ENCODE results near the gene ARHGAP23. TPM values are rescaled to one million over a fixed set of nuclear protein-coding genes. Genes with fewer than 3 reads are reported as not detected.

Gene ARHGAP23
- total and polyA plus RNA-seq, 10 donors = 7.5 to 250 (median 67.0) TPM

DNA sequence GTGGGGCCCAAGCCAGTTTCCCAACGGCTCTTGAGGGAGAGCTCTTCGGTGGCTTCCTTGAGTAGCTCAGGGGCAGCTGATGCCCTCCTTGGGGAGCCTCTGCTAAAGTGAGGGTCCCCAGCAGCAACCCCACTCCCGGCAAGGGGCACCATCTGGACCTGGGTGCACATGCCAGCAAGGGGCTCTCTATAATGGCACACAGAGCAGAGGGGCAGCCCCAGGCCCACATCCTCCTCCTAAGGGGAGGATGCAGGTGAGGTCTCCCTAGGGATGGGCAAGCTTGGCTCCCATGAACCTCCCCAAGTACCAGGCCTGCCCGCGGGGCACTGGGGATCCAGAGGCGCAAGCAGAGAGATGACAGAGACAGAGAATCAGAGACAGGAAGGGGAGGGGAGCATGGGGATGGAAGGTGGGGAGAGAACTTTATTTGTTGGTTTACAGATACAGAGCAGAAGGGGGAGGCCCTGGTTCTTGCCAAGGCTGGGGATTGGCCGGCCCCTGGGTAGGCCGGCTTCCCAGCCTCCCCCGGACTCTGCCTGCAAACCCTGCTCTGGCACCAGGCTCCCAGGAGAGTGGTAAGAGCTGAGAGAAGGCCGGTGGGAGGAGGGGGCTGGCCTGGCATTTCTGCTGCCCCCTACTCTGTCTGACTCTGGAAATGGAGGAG is 116.0 kb downstream of the ARHGAP23 start:
- Histone ChIP-seq H3K27ac (no peak overlapping the region), H3K4me1 (no peaks in the 10 kb centered on the region), H3K9me3 (no peaks in the 10 kb centered on the region), H3K36me3 (no peaks in the 10 kb centered on the region), H3K27me3 (replicated peaks in 1 of 7) (peaks cover 0 to 84% (median 6%) of the 10 kb centered on the region in 7 donors), H3K4me3 (no peak overlapping the region)
- DNase-seq = no peak
- intact Hi-C loops (cut with DNase I; ENCODE audit: low total_unique reads) = no loop called here
- WGBS, 5 donors = 79 to 90% (median 80%) methylated on average over 8 to 10 of the region's 10 CpGs
- TF ChIP-seq POLR2A (IDR thresholded peaks at IDR 0.05) (no peak), POLR2AphosphoS5 (IDR thresholded peaks at IDR 0.05) (no peak)
- TF ChIP-seq, protein P1, sequence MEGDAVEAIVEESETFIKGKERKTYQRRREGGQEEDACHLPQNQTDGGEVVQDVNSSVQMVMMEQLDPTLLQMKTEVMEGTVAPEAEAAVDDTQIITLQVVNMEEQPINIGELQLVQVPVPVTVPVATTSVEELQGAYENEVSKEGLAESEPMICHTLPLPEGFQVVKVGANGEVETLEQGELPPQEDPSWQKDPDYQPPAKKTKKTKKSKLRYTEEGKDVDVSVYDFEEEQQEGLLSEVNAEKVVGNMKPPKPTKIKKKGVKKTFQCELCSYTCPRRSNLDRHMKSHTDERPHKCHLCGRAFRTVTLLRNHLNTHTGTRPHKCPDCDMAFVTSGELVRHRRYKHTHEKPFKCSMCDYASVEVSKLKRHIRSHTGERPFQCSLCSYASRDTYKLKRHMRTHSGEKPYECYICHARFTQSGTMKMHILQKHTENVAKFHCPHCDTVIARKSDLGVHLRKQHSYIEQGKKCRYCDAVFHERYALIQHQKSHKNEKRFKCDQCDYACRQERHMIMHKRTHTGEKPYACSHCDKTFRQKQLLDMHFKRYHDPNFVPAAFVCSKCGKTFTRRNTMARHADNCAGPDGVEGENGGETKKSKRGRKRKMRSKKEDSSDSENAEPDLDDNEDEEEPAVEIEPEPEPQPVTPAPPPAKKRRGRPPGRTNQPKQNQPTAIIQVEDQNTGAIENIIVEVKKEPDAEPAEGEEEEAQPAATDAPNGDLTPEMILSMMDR (IDR thresholded peaks at IDR 0.05 in 8 of 11, conservative IDR thresholded peaks at IDR 0.05 in 3 of 11) = no peak

DNA sequence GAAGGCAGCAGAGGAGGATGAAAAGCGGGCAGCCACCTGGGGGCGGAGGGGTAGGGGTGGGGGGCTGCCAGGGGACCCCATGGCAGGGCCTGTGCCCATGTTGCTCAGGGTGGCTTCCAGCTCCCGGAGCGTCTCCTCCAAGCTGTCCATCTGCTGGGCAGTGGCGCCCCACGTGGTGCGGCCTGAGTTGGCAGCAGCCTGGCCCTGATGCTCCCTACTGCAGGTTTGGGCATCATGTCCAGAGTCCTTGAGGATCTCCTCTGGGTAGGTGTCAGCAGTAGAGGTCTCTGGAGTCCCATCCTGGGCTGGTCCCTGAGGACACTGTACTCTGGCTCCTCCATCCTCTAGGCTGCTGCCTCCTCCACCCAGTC is 116.6 kb downstream of the ARHGAP23 start:
- TF ChIP-seq POLR2A (IDR thresholded peaks at IDR 0.05) (no peak), POLR2AphosphoS5 (IDR thresholded peaks at IDR 0.05) (no peak)
- TF ChIP-seq, protein P1 (IDR thresholded peaks at IDR 0.05 in 8 of 11, conservative IDR thresholded peaks at IDR 0.05 in 3 of 11) = no peak
- H3K27me3 ChIP-seq (replicated peaks in 1 of 7) = peaks cover 0 to 81% (median 6%) of the 10 kb centered on the region in 7 donors
- H3K27ac ChIP-seq = no peak overlapping the region
- H3K4me3 ChIP-seq = no peak overlapping the region
- no peak for DNase-seq
- no peaks in the 10 kb centered on the region for H3K4me1 ChIP-seq
- intact Hi-C loops (cut with DNase I; ENCODE audit: low total_unique reads) = no loop called here
- 84 to 93% (median 90%) methylated on average over 3 to 7 of the region's 7 CpGs for WGBS, 5 donors
- H3K9me3 ChIP-seq = no peaks in the 10 kb centered on the region
- H3K36me3 ChIP-seq = no peaks in the 10 kb centered on the region

DNA sequence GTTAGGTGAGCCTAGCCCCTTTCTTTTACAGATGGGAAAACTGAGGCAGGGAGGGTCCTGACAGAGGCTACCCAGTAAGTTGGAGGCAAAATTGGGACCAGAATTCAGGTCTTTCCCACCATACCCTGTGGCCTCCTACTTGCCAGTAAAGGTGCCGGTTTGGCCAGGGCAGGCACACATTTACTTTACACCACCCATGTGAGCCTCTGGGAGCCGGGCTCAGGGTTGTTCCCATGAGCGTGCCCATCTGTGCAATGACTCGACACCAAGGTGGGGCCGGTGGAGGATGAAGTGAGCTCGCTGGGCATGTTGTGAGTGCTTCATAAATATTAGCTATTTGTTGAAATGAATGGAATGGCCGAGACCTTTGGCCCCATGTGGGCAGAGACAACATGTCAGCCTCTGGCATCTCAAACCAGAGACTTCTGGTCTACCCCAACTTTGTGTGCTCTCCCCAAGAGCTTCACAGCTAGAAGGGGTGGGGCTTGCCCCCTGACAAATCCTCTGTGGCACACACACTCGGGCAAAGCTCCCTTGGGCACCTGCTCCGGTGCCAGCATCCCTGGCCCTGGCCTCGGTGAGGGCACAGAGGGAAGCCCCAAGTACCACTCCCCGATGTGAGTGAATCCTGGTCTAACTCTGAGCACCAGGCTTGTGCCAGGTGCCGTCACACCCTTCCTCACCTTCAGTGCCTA is 117.4 kb downstream of the ARHGAP23 start:
- 72 to 89% (median 86%) methylated on average over 11 to 12 of the region's 12 CpGs for WGBS, 5 donors
- TF ChIP-seq POLR2A (IDR thresholded peaks at IDR 0.05) = no peak
- TF ChIP-seq, protein P1 (IDR thresholded peaks at IDR 0.05 in 8 of 11, conservative IDR thresholded peaks at IDR 0.05 in 3 of 11) = no peak
- TF ChIP-seq POLR2AphosphoS5 (IDR thresholded peaks at IDR 0.05) = no peak
- Histone ChIP-seq H3K4me1 (no peaks in the 10 kb centered on the region), H3K9me3 (no peaks in the 10 kb centered on the region), H3K27me3 (replicated peaks in 1 of 7) (peaks cover 0 to 77% (median 6%) of the 10 kb centered on the region in 7 donors), H3K4me3 (no peak overlapping the region), H3K36me3 (no peaks in the 10 kb centered on the region), H3K27ac (no peak overlapping the region)
- intact Hi-C loops (cut with DNase I; ENCODE audit: low total_unique reads) = no loop called here
- DNase-seq = no peak

DNA sequence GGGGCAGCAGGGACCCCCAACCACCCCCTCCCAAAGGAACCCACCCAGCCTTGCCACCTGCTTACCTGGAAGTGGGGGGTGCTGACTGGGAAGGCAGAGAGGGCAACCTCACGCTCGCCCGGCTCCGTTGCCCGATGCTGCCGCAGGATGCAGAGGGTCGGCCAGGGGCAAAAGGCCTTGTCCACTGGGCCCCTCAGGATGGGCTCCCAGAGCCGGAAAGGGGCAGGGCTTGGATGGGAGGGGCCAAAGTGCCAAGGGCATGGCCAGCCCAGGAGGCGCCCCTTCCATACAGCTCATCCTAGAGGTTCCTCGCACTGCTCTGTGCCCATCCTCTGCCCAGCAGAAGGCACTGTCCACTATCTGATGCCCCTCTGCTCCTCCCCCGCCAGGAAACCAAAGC is 118.1 kb downstream of the ARHGAP23 start:
- no peak for DNase-seq
- Histone ChIP-seq H3K27ac (no peak overlapping the region), H3K4me3 (no peak overlapping the region), H3K4me1 (no peaks in the 10 kb centered on the region), H3K27me3 (replicated peaks in 1 of 7) (peaks cover 0 to 74% (median 6%) of the 10 kb centered on the region in 7 donors), H3K9me3 (no peaks in the 10 kb centered on the region), H3K36me3 (no peaks in the 10 kb centered on the region)
- TF ChIP-seq, protein P1 (IDR thresholded peaks at IDR 0.05 in 8 of 11, conservative IDR thresholded peaks at IDR 0.05 in 3 of 11) = no peak
- no peak for TF ChIP-seq POLR2AphosphoS5 (IDR thresholded peaks at IDR 0.05)
- no peak for TF ChIP-seq POLR2A (IDR thresholded peaks at IDR 0.05)
- intact Hi-C loops (cut with DNase I; ENCODE audit: low total_unique reads) = no loop called here
- 70 to 87% (median 83%) methylated on average over 8 to 11 of the region's 11 CpGs for WGBS, 5 donors
